H9 (cell line): ENCODE data around the gene GYS1. TPM values are rescaled to one million over a fixed set of nuclear protein-coding genes. Genes with fewer than 3 reads are reported as not detected.

Experiments
- DNase-seq: peaks from one replicate; pipeline ENCODE4 v3.0.0-alpha.2; 2017
- H2AFZ ChIP-seq: one replicate; pipeline ENCODE4 v1.6.1; 2013; ENCODE audit warnings: mild to moderate bottlenecking, low read length, control low read depth, moderate library complexity
- H2AK5ac ChIP-seq: 2 replicates; pipeline ENCODE4 v1.6.1; 2013; ENCODE audit warnings: low read length, control low read depth, mixed read lengths; ENCODE audit not compliant: insufficient read length
- H2BK120ac ChIP-seq: one replicate; pipeline ENCODE4 v1.6.1; 2013; ENCODE audit warnings: low read depth, mild to moderate bottlenecking, low read length, control low read depth, inconsistent platforms; ENCODE audit not compliant: poor library complexity, severe bottlenecking
- H2BK12ac ChIP-seq: 2 replicates; pipeline ENCODE4 v1.6.1; 2013; ENCODE audit warnings: low read length, control low read depth, mixed read lengths, low read depth; ENCODE audit not compliant: insufficient read length
- H2BK15ac ChIP-seq: 2 replicates; pipeline ENCODE4 v1.6.1; 2013; ENCODE audit warnings: low read depth, low read length, control low read depth
- H2BK20ac ChIP-seq: one replicate; pipeline ENCODE4 v1.6.1; 2013; ENCODE audit warnings: low read depth, mild to moderate bottlenecking, low read length, control low read depth, inconsistent platforms; ENCODE audit not compliant: poor library complexity, severe bottlenecking
- H2BK5ac ChIP-seq: 2 replicates; pipeline ENCODE4 v1.6.1; 2013; ENCODE audit warnings: low read length, control low read depth, mixed read lengths; ENCODE audit not compliant: insufficient read length
- H3K14ac ChIP-seq: 2 replicates; pipeline ENCODE4 v1.6.1; 2013; ENCODE audit warnings: low read length, control low read depth; ENCODE audit not compliant: insufficient read depth
- H3K18ac ChIP-seq: 2 replicates; pipeline ENCODE4 v1.6.1; 2013; ENCODE audit warnings: low read depth, mild to moderate bottlenecking, mixed read lengths, low read length, control low read depth; ENCODE audit not compliant: insufficient read length
- H3K23ac ChIP-seq: 2 replicates; pipeline ENCODE4 v1.6.1; 2013; ENCODE audit warnings: low read length, control low read depth, mixed read lengths, low read depth; ENCODE audit not compliant: insufficient read length
- H3K23me2 ChIP-seq: 2 replicates; pipeline ENCODE4 v1.6.1; 2013; ENCODE audit warnings: low read depth, mild to moderate bottlenecking, mixed read lengths, low read length, control low read depth; ENCODE audit not compliant: insufficient read length, poor library complexity, severe bottlenecking
- H3K27ac ChIP-seq: 2 replicates; pipeline ENCODE4 v1.5.1; 2013; ENCODE audit warnings: low read length, control low read depth, mixed read lengths, low read depth; ENCODE audit not compliant: insufficient read length
- H3K27me3 ChIP-seq: 2 replicates; pipeline ENCODE4 v1.6.1; 2013; ENCODE audit warnings: low read length, control low read depth, inconsistent platforms; ENCODE audit not compliant: insufficient read depth
- H3K4ac ChIP-seq: 2 replicates; pipeline ENCODE4 v1.6.1; 2013; ENCODE audit warnings: low read depth, mild to moderate bottlenecking, control low read depth, inconsistent platforms, low read length, moderate library complexity
- H3K4me1 ChIP-seq: 2 replicates; pipeline ENCODE4 v1.6.1; 2013; ENCODE audit warnings: low read length, control low read depth, inconsistent platforms; ENCODE audit not compliant: insufficient read depth
- H3K4me2 ChIP-seq: 2 replicates; pipeline ENCODE4 v1.6.1; 2013; ENCODE audit warnings: low read length, control low read depth, mixed read lengths; ENCODE audit not compliant: insufficient read length, insufficient read depth
- H3K56ac ChIP-seq: 2 replicates; pipeline ENCODE4 v1.6.1; 2013; ENCODE audit warnings: low read depth, mild to moderate bottlenecking, mixed read lengths, low read length, control low read depth; ENCODE audit not compliant: insufficient read length
- H3K79me1 ChIP-seq: 2 replicates; pipeline ENCODE4 v1.6.1; 2013; ENCODE audit warnings: low read depth, mild to moderate bottlenecking, moderate library complexity, low read length, control low read depth, inconsistent platforms; ENCODE audit not compliant: insufficient read depth, poor library complexity, severe bottlenecking
- H3K79me2 ChIP-seq: 2 replicates; pipeline ENCODE4 v1.6.1; 2013; ENCODE audit warnings: low read length, control low read depth, inconsistent platforms; ENCODE audit not compliant: insufficient read depth
- H3K9ac ChIP-seq: 2 replicates; pipeline ENCODE4 v1.6.1; 2013; ENCODE audit warnings: low read length, control low read depth, mixed read lengths; ENCODE audit not compliant: insufficient read length; ENCODE audit errors: extremely low read depth
- H3K9me3 ChIP-seq: one replicate; pipeline ENCODE4 v1.6.1; 2013; ENCODE audit warnings: low read depth, low read length, inconsistent platforms; ENCODE audit not compliant: control insufficient read depth
- H3T11ph ChIP-seq: one replicate; pipeline ENCODE4 v1.6.1; 2013; ENCODE audit warnings: mild to moderate bottlenecking, low read length, control low read depth, inconsistent platforms
- H4K20me1 ChIP-seq: one replicate; pipeline ENCODE4 v1.6.1; 2013; ENCODE audit not compliant: control insufficient read depth, insufficient read length, insufficient read depth
- H4K5ac ChIP-seq: 2 replicates; pipeline ENCODE4 v1.6.1; 2013; ENCODE audit warnings: low read depth, mild to moderate bottlenecking, mixed read lengths, low read length, control low read depth; ENCODE audit not compliant: insufficient read length
- H4K8ac ChIP-seq: replicated peaks from 2 replicates; pipeline ENCODE4 v1.6.1; 2013; ENCODE audit warnings: low read length, control low read depth, mixed read lengths, low read depth; ENCODE audit not compliant: insufficient read length
- H4K91ac ChIP-seq: 2 replicates; pipeline ENCODE4 v1.6.1; 2013; ENCODE audit warnings: low read depth, mild to moderate bottlenecking, moderate library complexity, mixed read lengths, low read length, control low read depth; ENCODE audit not compliant: insufficient read length
- H3K27ac Mint-ChIP-seq, 3 experiments: 2 replicates in 2 of 3; 3 replicates in 1 of 3; pipeline ENCODE4 v1.8.0; 2020 to 2021; ENCODE audit warnings: mixed read lengths in 3 of 3, mild to moderate bottlenecking in 1 of 3, moderate library complexity in 1 of 3
- H3K27me3 Mint-ChIP-seq: 2 replicates; pipeline ENCODE4 v1.8.0; 2021; ENCODE audit warnings: low read depth, mild to moderate bottlenecking, moderate library complexity, mixed read lengths
- H3K36me3 Mint-ChIP-seq, 3 experiments: 2 replicates in 2 of 3; 3 replicates in 1 of 3; pipeline ENCODE4 v1.8.0; 2020 to 2021; ENCODE audit warnings: low read depth in 3 of 3, mixed read lengths in 3 of 3; ENCODE audit not compliant: insufficient read depth in 1 of 3
- H3K4me1 Mint-ChIP-seq, 2 experiments: 2 replicates each; pipeline ENCODE4 v1.8.0; 2020; ENCODE audit warnings: mixed read lengths in 2 of 2
- H3K4me3 Mint-ChIP-seq, 2 experiments: 2 replicates in 1 of 2; 3 replicates in 1 of 2; pipeline ENCODE4 v1.8.0; 2020 to 2021; ENCODE audit warnings: mild to moderate bottlenecking in 2 of 2, mixed read lengths in 2 of 2, moderate library complexity in 1 of 2
- H3K9me3 Mint-ChIP-seq, 2 experiments: 2 replicates in 1 of 2; 3 replicates in 1 of 2; pipeline ENCODE4 v1.8.0; 2020; ENCODE audit warnings: mild to moderate bottlenecking in 2 of 2, mixed read lengths in 2 of 2, moderate library complexity in 1 of 2
- WGBS: extraction: QIAGEN DNeasy Blood & Tissue Kit; methylation state at CpG from one replicate; pipeline ENCODE4 v1.1.7; 2013; ENCODE audit warnings: missing lambda C conversion rate, low lambda C conversion rate, mixed read lengths; ENCODE audit not compliant: insufficient read length; ENCODE audit errors: extremely low coverage; 5-methylcytosine and 5-hydroxymethylcytosine counted together
- total RNA-seq: library from RNA; stranded (reverse); gene quantifications from 2 replicates; pipeline ENCODE4 v1.2.1, GENCODE V29; 2021
- TF ChIP-seq, protein P1 (sequence below): fragments of 200-600 bp; sonication (generic); conservative IDR thresholded peaks from 3 replicates; pipeline ENCODE4 v1.8.0; 2021; ENCODE audit warnings: antibody characterized with exemption, mild to moderate bottlenecking

Gene GYS1
- total RNA-seq, 1 experiment from 2014 or later, result 44.3 TPM

DNA sequence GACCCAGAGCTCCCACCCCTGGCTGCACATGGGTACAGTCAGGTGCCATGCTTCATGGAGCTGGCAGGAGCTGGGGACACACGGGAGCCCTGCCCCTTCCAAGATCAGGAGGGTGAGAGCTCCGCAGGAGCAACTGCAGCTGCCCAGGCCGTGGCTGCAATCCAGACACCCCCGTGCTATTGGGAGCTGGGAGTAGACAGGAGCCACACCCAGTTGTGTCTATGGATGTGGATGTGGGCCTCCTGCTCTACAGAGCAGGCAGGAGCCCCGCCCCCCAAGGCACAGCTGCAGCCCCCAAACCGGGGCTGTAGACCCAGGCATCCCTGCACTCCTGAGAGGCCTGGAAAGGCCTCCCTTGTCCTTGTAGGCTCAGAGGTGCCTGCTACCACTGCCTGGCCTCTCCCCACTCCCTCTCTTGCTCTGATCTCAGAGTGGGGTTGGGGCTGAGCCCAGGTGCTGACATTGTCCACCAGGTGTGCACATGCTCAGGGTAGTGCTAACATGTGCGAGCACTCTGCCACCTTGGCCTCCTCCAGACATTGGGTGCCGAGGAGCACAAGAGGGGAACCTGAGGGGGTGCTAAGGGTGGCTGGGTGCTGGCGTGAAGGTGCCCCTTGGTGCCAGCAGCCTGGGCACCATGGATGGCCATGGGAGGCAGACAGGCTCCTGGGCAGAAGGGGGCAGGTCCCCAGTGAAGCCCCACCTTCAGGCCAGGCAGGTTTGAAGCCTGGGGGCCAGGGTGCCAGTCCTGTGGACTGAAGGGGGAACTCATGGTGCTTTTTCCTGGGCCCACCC is 46.4 kb downstream of the GYS1 start:
- H4K5ac ChIP-seq, result no peak overlapping the region
- no peaks in the 10 kb centered on the region for H3K79me1 ChIP-seq
- TF ChIP-seq, protein P1, sequence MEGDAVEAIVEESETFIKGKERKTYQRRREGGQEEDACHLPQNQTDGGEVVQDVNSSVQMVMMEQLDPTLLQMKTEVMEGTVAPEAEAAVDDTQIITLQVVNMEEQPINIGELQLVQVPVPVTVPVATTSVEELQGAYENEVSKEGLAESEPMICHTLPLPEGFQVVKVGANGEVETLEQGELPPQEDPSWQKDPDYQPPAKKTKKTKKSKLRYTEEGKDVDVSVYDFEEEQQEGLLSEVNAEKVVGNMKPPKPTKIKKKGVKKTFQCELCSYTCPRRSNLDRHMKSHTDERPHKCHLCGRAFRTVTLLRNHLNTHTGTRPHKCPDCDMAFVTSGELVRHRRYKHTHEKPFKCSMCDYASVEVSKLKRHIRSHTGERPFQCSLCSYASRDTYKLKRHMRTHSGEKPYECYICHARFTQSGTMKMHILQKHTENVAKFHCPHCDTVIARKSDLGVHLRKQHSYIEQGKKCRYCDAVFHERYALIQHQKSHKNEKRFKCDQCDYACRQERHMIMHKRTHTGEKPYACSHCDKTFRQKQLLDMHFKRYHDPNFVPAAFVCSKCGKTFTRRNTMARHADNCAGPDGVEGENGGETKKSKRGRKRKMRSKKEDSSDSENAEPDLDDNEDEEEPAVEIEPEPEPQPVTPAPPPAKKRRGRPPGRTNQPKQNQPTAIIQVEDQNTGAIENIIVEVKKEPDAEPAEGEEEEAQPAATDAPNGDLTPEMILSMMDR, result no peak
- H3K79me2 ChIP-seq, result no peaks in the 10 kb centered on the region
- no peak overlapping the region for H3K27ac ChIP-seq
- H2BK20ac ChIP-seq, result no peak overlapping the region
- no peak overlapping the region for H4K91ac ChIP-seq
- no peak overlapping the region for H3K18ac ChIP-seq
- H3K27me3 Mint-ChIP-seq, result peaks cover 7% of the 10 kb centered on the region; the same call in 1 of the 2 replicates
- H4K20me1 ChIP-seq, result no peaks in the 10 kb centered on the region
- H3K4me3 Mint-ChIP-seq, result no peak overlapping the region
- no peak overlapping the region for H3K14ac ChIP-seq
- H3K23me2 ChIP-seq, result no peaks in the 10 kb centered on the region
- H2AFZ ChIP-seq, result no peak overlapping the region
- no peaks in the 10 kb centered on the region for H3K4me1 ChIP-seq
- H2AK5ac ChIP-seq, result no peak overlapping the region
- no peak overlapping the region for H2BK5ac ChIP-seq
- H3T11ph ChIP-seq, result no peak overlapping the region
- H3K27ac Mint-ChIP-seq, result no peak overlapping the region
- H2BK15ac ChIP-seq, result no peak overlapping the region
- H3K56ac ChIP-seq, result no peak overlapping the region
- no CpG with 5 or more reads among the region's 9 CpGs for WGBS
- no peak overlapping the region for H2BK120ac ChIP-seq
- no peaks in the 10 kb centered on the region for H3K4me1 Mint-ChIP-seq
- no peak overlapping the region for H3K23ac ChIP-seq
- peaks cover 0 to 1% (median 0%) of the 10 kb centered on the region in 3 experiments; a peak in 2 of 7 replicates for H3K36me3 Mint-ChIP-seq
- no peak overlapping the region for H2BK12ac ChIP-seq
- no peak overlapping the region for H4K8ac ChIP-seq
- no peak overlapping the region for H3K4ac ChIP-seq
- no peak overlapping the region for H3K9ac ChIP-seq
- no peaks in the 10 kb centered on the region for H3K27me3 ChIP-seq
- DNase-seq, result no peak
- no peaks in the 10 kb centered on the region for H3K9me3 ChIP-seq
- no peak overlapping the region for H3K4me2 ChIP-seq
- no peaks in the 10 kb centered on the region; a peak in 2 of 5 replicates for H3K9me3 Mint-ChIP-seq
